SK-MEL-5 (cell line): ENCODE results near the gene LSM4. TPM values are rescaled to one million over a fixed set of nuclear protein-coding genes. Genes with fewer than 3 reads are reported as not detected.

ENCODE experiments used
- small RNA-seq, 2 experiments: library from RNA; depleted of rRNA; stranded (forward); fragments of <200 nt; gene quantifications; one replicate each; pipeline ENCODE3, GENCODE V24; 2014
- total RNA-seq: library from RNA; depleted of rRNA; stranded (reverse); fragments of >200 nt; shearing (Covaris generic); gene quantifications from 2 replicates; pipeline ENCODE4 v1.2.3, GENCODE V29; 2014; rRNA removed

Gene LSM4
- total RNA-seq, 1 experiment from 2014 or later, result 250 TPM

Small RNA genes within 50 kb of the gene (small RNA-seq; reads per million reads assigned to genes)
- gene MIR3188 (0 to 0.02 reads per million in 2 experiments), gene RN7SL513P (0 reads per million in 2 experiments), gene RPL39P38 (0 reads per million in 2 experiments)

Other genes with a start within 250 kb of the LSM4 start
- 0.27 TPM in 1 of 2 replicates, not detected in the other for gene IL12RB1, start 236.1 kb downstream of the LSM4 start, total RNA-seq
- 1.1 and 1.7 TPM in 2 replicates for gene MAST3, start 225.3 kb downstream of the LSM4 start, total RNA-seq
- 7.2 and 8.9 TPM in 2 replicates for gene PIK3R2, start 169.9 kb downstream of the LSM4 start, total RNA-seq
- 16.3 and 30.6 TPM in 2 replicates for gene IFI30, start 149.3 kb downstream of the LSM4 start, total RNA-seq
- 17.4 and 18.0 TPM in 2 replicates for gene MPV17L2, start 129.9 kb downstream of the LSM4 start, total RNA-seq
- gene RAB3A, start 119.0 kb downstream of the LSM4 start, total RNA-seq, result 2.5 and 7.9 TPM in 2 replicates
- gene PDE4C, start 96.6 kb downstream of the LSM4 start, total RNA-seq, result 0.26 TPM in 1 of 2 replicates, not detected in the other
- 0.08 TPM in 1 of 2 replicates, not detected in the other for gene IQCN, start 48.6 kb downstream of the LSM4 start, total RNA-seq
- gene JUND, start 41.5 kb downstream of the LSM4 start, total RNA-seq, result 21.7 and 29.2 TPM in 2 replicates
- gene PGPEP1, start 17.5 kb upstream of the LSM4 start, total RNA-seq, result 8.1 and 10.5 TPM in 2 replicates
- gene GDF15, start 63.1 kb upstream of the LSM4 start, total RNA-seq, result 873 and 1,003 TPM in 2 replicates
- not detected in 2 replicates for gene LRRC25, start 74.5 kb upstream of the LSM4 start, total RNA-seq
- 18.9 and 25.7 TPM in 2 replicates for gene SSBP4, start 96.3 kb upstream of the LSM4 start, total RNA-seq
- 8.3 and 12.7 TPM in 2 replicates for gene ISYNA1, start 115.1 kb upstream of the LSM4 start, total RNA-seq
- 4.0 and 4.7 TPM in 2 replicates for gene ELL, start 199.0 kb upstream of the LSM4 start, total RNA-seq
- gene FKBP8, start 220.5 kb upstream of the LSM4 start, total RNA-seq, result 151 and 174 TPM in 2 replicates
- 70.6 and 74.1 TPM in 2 replicates for gene KXD1, start 234.8 kb upstream of the LSM4 start, total RNA-seq
- 1,284 and 1,363 TPM in 2 replicates for gene UBA52, start 248.8 kb upstream of the LSM4 start, total RNA-seq